ENCODE measurements around the gene LIME1. TPM values are rescaled to one million over a fixed set of nuclear protein-coding genes. Genes with fewer than 3 reads are reported as not detected.

The LIME1 gene
- total RNA-seq, 1 donor from 2014 or later: 6.5 TPM

Other genes starting within 250 kb of the LIME1 start
- 1.2 TPM for gene EEF1A2, start 237.6 kb upstream of the LIME1 start, total RNA-seq
- 173 TPM for gene PPDPF, start 215.9 kb upstream of the LIME1 start, total RNA-seq
- 0.10 TPM for gene PTK6, start 199.3 kb upstream of the LIME1 start, total RNA-seq
- not detected for gene SRMS, start 188.9 kb upstream of the LIME1 start, total RNA-seq
- 0.13 TPM for gene FNDC11, start 182.5 kb upstream of the LIME1 start, total RNA-seq
- gene HELZ2, start 162.4 kb upstream of the LIME1 start, total RNA-seq: 50.8 TPM
- gene GMEB2, start 109.6 kb upstream of the LIME1 start, total RNA-seq: 10.0 TPM
- 9.9 TPM for gene STMN3, start 83.2 kb upstream of the LIME1 start, total RNA-seq
- gene RTEL1, start 78.4 kb upstream of the LIME1 start, total RNA-seq: 31.7 TPM
- 4.7 TPM for gene TNFRSF6B, start 40.0 kb upstream of the LIME1 start, total RNA-seq
- gene ARFRP1, start 28.7 kb upstream of the LIME1 start, total RNA-seq: 47.3 TPM
- gene ZGPAT, start 28.6 kb upstream of the LIME1 start, total RNA-seq: 26.7 TPM
- gene SLC2A4RG, start 3.1 kb downstream of the LIME1 start, total RNA-seq: 62.0 TPM
- gene ZBTB46, start 94.6 kb downstream of the LIME1 start, total RNA-seq: 34.7 TPM
- not detected for gene ABHD16B, start 124.8 kb downstream of the LIME1 start, total RNA-seq
- 114 TPM for gene TPD52L2, start 128.6 kb downstream of the LIME1 start, total RNA-seq
- gene DNAJC5, start 158.5 kb downstream of the LIME1 start, total RNA-seq: 50.5 TPM
- gene UCKL1, start 219.8 kb downstream of the LIME1 start, total RNA-seq: 36.0 TPM
- gene ZNF512B, start 233.3 kb downstream of the LIME1 start, total RNA-seq: 18.7 TPM
- gene SAMD10, start 243.0 kb downstream of the LIME1 start, total RNA-seq: 2.9 TPM
- gene PRPF6, start 244.5 kb downstream of the LIME1 start, total RNA-seq: 46.3 TPM